Hindlimb muscle (tissue), 1 donor: Measurements from ENCODE around the gene ADGRL1. TPM values are rescaled to one million over a fixed set of nuclear protein-coding genes. Genes with fewer than 3 reads are reported as not detected.
A peak's percentile ranks its signal among the peaks of the same experiment; 100 is the strongest.

Source experiments
- DNase-seq: peaks from one replicate; pipeline ENCODE4 v3.0.0-alpha.2; 2013
- polyA plus RNA-seq: library from polyadenylated mRNA; unstranded; fragments of 120-200 nt; gene quantifications from one replicate; pipeline ENCODE4 v1.2.1, GENCODE V29; 2013; ENCODE audit not compliant: insufficient read length

The ADGRL1 gene
- polyA plus RNA-seq, 1 donor: 20.8 TPM

- DNase-seq: no peak
Measured at GRCh38 chr19:14138576-14139265, 67.2 kb downstream of the ADGRL1 start.

GRCh38 chr19:14136509-14137281, 69.3 kb downstream of the ADGRL1 start, which contains the start of gene ASF1B:
Gene ASF1B (minus strand): TSS chr19:14136589. CDS start chr19:14136456, 133 bp downstream.
- peak; percentile 100 for DNase-seq

- no peak for DNase-seq
Measured at GRCh38 chr19:14135985-14136508, 69.9 kb downstream of the ADGRL1 start.

GRCh38 chr19:14135355-14135754, 70.6 kb downstream of the ADGRL1 start:
- DNase-seq: no peak

- DNase-seq: no peak
Measured at GRCh38 chr19:14127929-14128509, 78.0 kb downstream of the ADGRL1 start.

- DNase-seq: no peak
Measured at GRCh38 chr19:14127176-14127575, 78.8 kb downstream of the ADGRL1 start.

- no peak for DNase-seq
Measured at GRCh38 chr19:14122924-14123323, 83.0 kb downstream of the ADGRL1 start.

- DNase-seq: no peak
Measured at GRCh38 chr19:14120497-14120780, 85.5 kb downstream of the ADGRL1 start.

- no peak for DNase-seq
Measured at GRCh38 chr19:14119644-14120496, 86.1 kb downstream of the ADGRL1 start.

GRCh38 chr19:14119146-14119545, 86.8 kb downstream of the ADGRL1 start:
- DNase-seq: no peak

GRCh38 chr19:14118165-14119051, 87.6 kb downstream of the ADGRL1 start:
- DNase-seq: peak; percentile 78

- DNase-seq: peak; percentile 100
Measured at GRCh38 chr19:14117668-14118164, 88.3 kb downstream of the ADGRL1 start, which contains the start of gene PRKACA. Gene PRKACA (minus strand): TSS chr19:14117762. CDS start chr19:14117547, 215 bp downstream.

GRCh38 chr19:14116918-14117578, 88.9 kb downstream of the ADGRL1 start:
- no peak for DNase-seq

GRCh38 chr19:14116525-14116917, 89.4 kb downstream of the ADGRL1 start:
- DNase-seq: no peak

GRCh38 chr19:14115756-14116155, 90.2 kb downstream of the ADGRL1 start:
- DNase-seq: no peak

- DNase-seq: no peak
Measured at GRCh38 chr19:14114854-14115253, 91.1 kb downstream of the ADGRL1 start.

- DNase-seq: no peak
Measured at GRCh38 chr19:14114439-14114838, 91.5 kb downstream of the ADGRL1 start.

GRCh38 chr19:14113762-14114414, 92.1 kb downstream of the ADGRL1 start:
- no peak for DNase-seq

GRCh38 chr19:14112809-14113385, 93.1 kb downstream of the ADGRL1 start:
- no peak for DNase-seq
